GDM1 (cell line): ENCODE measurements around the gene DGLUCY.
"Not testable (repeated sequence)": the region's sequence is repeated elsewhere in the genome, so short reads cannot be mapped to it uniquely, and the experiment has no call there.

Experiments
- DNase-seq: peaks from one replicate; lab custom pipeline; 2025; lab: John Stamatoyannopoulos, UW

DGLUCY gene

DNA sequence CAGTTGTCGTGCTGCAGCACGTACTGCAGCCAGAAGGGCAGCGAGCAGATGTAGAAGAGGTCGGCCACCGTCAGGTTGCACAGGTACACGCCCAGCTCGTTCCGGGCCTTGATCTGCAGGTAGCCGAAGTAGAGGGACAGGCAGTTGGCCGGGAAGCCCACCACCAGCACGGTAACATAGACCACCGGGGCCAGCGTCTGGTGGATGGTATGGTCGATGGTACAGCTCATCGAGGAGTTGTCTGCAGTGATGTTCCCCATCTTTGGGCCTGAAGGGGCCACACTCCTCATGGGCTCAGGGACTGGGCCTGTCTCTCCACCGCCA is 120.9 kb downstream of the DGLUCY start:
- DNase-seq, result no peak

DNA sequence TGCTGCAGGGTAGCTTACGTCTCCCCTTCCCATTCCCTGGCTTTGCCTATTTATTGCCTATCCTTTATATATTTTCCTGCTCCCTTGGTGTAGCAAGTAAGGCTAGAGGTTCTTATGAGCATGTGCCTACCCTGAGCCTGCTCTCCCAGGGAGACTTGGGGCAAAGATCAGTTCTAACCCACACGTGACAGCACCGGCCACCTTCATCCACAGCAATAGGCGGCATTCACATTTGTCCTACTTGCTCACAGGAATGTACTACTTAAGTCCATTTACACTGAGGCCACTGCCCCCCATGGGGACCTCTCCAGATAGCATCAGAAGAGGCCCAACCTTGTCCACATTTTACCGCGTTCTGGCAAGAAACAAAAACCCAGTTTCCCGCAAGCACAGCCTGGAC is 122.0 kb downstream of the DGLUCY start:
- no peak for DNase-seq

GRCh38 chr14:91237219-91237618 is 123.3 kb downstream of the DGLUCY start:
- DNase-seq, result no peak

GRCh38 chr14:91238085-91238484 is 124.2 kb downstream of the DGLUCY start:
- no peak for DNase-seq

DNA sequence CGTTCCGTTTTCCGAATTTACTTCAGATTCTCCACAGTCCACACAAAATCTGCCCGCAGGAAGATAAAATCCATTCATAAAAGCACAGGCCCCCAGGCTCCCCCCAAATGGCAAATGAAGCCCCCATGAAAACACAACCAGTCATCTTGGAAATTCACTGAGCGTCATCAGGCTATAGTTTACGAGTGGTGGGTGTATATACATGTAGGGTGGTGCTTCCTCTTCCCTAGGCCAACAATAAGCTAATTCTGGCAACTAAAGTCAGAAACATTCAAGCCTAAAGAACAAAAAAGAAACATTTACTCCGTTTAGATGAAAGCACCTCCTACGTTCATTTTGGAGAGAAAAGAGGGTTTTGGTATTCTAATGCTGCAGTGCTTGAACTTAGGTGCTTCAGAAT is 124.8 kb downstream of the DGLUCY start:
- no peak for DNase-seq

GRCh38 chr14:91241863-91242262 is 128.0 kb downstream of the DGLUCY start:
- no peak for DNase-seq

DNA sequence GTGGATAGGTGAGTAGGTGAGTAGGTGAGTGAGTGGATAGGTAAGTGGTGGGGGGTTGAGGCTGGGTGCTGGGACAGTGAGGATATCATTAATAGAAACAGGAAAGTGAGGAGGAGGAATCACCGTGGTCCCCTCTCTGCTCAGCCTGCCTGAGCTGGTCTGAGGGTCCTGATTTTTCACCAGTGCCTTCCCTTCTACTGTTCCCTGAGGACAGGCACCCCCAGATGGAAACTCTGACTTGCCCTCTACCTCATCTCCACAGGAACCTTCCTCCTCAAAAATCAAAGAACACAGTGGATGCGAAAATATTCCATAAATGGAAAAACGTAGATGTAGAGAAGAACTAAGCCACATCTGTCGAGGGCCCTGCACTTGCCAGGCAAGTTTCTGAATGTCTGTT is 128.8 kb downstream of the DGLUCY start:
- no peak for DNase-seq

DNA sequence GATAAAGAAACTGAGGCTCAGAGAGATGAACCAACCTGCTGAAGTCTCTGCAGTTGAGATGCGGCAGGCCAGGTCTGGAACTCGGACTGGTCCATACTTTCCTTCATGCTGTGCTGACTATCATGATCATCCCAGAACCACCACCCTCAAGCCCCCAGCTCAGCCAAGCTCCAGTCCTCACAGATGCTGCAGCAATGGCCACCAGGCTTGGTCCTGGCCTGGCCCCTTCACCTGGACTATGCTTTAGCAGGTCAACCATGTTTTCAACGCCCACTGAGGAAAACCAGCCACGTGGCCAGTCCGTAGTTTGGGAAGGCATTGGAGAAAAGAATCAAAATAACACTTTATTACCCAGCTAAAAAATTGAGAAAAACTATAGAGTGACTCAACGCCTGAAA is 129.2 kb downstream of the DGLUCY start:
- DNase-seq, result no peak

DNA sequence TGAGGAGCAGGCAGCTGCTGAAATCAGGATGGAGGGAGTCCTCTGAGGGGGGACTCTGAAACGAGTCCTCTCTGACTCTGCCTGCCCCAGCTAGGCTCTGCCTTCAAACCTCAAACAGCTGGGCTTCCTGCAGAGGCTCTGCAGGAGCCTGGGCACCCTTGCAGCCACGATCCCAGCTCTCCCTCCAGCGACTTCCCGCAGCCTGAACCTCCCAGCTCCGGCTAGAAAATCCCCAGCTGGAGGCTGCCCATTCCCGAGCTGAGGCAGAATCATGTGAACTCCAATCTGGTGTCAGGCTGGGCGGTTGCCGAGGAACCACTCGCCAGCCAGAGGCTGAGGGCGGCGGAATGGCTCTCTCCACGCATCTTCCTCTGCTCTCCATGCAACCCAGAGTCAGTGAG is 130.6 kb downstream of the DGLUCY start, which contains the start of gene GPR68:
Gene GPR68, minus strand, starts transcription at position 204 of the 401 bp plus-strand sequence. CDS start 9,654 bp downstream, outside the sequence.
- no peak for DNase-seq

GRCh38 chr14:91245029-91245428 is 131.2 kb downstream of the DGLUCY start:
- DNase-seq, result no peak

- DNase-seq, result not testable (repeated sequence)
Measured at GRCh38 chr14:91245616-91246015, 131.7 kb downstream of the DGLUCY start.

DNA sequence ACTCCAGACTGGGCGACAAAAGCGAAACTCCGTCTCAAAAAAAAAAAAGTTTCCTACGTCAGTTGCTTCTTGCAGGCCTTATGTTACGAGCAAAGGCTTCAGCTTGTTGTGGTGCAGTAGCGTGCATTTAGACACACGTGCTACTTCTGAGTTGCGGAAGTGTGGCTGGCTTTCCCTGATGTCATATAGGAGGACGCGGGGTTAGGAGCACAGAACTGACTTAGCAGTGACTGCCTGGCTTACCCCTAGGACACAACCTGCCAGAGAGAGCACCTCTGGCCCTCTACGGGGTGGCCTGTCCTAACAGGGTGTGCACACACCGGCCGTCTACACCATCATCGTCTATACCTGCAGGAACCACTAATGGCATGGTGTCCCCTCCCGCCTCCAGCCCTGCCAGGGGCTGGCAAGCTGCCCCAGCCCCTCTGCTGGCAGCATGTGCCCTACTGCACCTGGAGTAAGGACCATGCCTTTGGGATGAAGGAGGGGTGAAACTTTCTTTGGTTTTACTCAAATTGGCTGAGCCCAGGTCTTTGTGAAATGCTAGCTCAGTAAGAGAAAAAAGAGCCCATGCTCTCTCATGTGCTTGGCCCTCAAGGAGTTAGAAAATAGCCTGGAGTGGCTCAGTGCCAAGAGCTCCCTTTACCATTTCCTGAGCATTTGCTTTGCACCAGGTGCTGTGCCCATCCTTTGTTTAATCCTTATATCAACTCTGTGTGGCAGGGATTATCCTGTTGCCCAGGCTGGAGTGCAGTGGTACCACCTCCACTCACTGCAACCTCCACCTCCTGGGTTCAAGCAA is 132.4 kb downstream of the DGLUCY start:
- no peak for DNase-seq

- DNase-seq, result peak; percentile 22
Measured at GRCh38 chr14:91249841-91250616, 136.2 kb downstream of the DGLUCY start.

- DNase-seq, result no peak
Measured at GRCh38 chr14:91250912-91251311, 137.0 kb downstream of the DGLUCY start.

GRCh38 chr14:91252871-91253794 is 139.3 kb downstream of the DGLUCY start:
- no peak for DNase-seq

DNA sequence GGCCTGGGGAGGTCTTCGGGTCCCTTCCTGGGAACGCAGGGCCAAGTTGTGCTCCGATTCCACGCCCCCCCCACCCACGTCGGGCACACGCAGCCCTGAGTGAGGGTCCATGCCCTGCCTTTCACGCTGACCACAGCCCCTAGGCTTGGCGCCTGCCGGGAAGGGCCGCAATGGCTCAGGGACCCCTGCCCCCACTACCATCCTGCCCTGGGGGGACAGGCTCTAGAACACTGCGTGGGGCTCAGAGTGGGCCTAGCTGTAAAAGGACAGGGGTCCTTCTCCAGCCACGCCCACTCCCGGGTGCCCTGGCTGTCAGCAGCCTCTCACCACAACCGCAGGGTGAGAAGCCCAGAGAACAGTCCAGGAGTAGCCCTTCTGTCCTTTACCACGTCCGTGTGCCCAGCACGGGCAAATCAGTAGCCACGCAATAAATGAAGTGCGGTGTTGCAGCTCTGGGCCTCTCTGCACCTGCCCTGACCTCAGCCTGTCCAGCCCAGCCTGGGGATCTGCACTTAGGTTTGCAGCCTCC is 140.0 kb downstream of the DGLUCY start:
- no peak for DNase-seq

GRCh38 chr14:91254461-91254860 is 140.6 kb downstream of the DGLUCY start:
- no peak for DNase-seq

DNA sequence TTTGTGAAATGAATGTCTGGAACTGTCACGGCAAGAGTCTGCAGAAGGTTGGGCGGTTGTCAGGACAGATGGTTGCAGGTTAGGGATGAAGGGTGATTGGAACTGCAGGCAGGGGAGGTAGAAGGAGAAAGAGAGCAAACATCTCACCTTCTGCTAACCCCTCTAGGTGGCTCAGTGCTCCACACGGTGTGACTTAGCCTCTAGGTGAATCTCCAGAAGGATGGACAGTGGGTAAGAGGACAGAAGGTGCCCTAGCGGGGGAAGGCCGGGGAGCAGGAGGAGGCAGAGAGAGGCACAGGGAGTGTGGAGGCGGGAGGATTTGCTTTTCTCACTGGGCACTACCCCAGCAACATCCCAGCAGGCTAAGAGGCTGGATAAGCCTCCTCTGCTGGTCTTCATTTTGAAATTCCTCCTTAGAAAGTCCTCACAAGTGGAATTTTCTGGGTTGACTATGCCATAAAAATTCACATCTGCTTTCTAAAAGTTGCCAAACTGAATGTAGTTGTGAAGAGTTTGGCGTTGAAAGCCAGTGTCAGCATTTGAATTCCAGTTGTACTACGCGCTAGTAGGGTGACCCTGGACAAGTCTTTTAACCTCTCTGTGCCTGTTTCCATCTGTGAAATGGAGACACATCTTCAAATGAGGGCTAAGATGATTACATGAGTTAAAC is 141.3 kb downstream of the DGLUCY start:
- DNase-seq, result no peak

- no peak for DNase-seq
Measured at GRCh38 chr14:91256661-91257060, 142.8 kb downstream of the DGLUCY start.

- no peak for DNase-seq
Measured at GRCh38 chr14:91257328-91258010, 143.6 kb downstream of the DGLUCY start.
